ENCODE measurements around the gene HBE1.
"Not testable (repeated sequence)": the region's sequence is repeated elsewhere in the genome, so short reads cannot be mapped to it uniquely, and the experiment has no call there.

The HBE1 gene

DNA sequence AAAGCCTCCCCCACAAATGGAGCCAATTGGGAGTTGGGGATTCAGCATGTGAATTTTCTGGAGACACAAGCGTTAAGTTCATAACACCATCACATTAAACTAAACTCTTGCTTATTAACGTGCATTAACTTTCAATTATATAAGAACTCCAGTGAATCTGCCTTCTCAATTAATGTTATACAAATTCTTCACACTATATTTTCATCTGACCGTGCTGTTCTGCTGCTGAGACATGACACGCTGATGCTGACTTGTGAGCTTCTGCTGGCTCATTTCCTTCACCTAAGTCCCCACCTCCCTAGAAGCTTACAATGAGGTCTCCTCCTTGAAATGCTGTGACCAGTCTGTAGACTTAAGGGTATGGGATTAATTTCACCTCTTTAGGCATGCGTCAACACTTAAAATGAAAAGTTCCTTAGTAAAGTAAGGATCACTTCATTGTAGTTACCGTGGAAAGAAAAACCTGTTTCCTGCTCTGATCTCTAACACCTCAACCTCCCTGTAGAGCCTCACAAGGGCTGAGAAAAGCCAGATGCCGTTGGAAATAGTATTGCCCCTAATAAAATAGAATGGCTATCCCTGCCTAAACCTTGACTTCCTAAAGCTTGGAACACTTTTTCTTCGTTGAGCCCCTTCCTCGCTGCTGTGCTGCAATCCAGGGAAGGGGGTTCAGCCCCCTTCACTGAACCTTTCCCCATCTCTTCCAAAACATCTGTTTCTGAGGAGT is 17.4 kb downstream of the HBE1 start:
- no peak for DNase-seq

DNA sequence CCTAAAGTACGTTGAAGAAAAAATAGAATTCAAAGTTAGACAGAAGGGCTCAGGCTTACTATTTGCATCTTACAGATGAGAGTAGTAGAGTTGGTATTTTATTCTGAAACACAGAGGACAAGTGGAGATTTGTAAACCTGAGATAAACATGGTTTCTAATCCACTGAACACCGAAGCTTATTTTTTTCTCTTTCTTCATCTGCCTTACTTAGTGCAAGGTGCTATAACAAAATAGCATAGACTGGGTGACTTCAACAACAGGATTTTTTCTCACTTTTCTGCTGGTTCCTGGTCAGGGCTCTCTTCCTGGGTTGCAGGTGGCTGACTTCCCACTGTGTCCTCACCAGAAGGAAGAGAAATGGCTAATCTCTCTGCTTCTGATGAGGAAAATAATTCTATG is 18.0 kb downstream of the HBE1 start:
- DNase-seq: no peak

DNA sequence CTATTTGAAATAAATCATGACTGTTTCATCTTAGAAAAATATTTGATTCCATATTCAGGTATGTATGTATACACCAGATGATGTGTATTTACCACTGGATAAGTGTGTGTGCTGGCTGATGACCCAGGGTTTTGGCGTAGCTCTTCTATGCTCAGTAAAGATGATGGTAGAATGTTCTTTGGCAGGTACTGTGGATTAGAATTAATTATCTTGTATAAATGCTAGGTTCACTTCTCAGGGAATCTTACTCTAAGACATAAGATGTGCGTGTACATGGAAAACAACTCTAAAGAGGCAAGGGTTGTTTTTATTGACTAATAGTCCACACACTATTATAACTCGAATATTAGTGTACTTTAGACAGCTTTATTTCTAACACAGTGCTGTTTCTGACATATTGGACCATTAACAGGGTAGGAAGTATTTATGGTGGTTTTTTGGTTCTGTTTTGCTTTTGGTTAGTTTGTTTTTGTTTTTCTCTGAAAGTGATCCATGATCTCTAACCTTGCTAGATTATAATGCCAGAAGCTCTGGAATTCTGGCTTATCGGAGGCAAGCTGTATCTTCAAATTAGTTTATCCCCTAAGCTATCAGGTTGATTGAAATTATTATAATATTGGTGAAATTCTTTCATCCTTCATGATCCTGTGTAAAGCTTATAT is 19.1 kb downstream of the HBE1 start:
- DNase-seq: no peak

DNA sequence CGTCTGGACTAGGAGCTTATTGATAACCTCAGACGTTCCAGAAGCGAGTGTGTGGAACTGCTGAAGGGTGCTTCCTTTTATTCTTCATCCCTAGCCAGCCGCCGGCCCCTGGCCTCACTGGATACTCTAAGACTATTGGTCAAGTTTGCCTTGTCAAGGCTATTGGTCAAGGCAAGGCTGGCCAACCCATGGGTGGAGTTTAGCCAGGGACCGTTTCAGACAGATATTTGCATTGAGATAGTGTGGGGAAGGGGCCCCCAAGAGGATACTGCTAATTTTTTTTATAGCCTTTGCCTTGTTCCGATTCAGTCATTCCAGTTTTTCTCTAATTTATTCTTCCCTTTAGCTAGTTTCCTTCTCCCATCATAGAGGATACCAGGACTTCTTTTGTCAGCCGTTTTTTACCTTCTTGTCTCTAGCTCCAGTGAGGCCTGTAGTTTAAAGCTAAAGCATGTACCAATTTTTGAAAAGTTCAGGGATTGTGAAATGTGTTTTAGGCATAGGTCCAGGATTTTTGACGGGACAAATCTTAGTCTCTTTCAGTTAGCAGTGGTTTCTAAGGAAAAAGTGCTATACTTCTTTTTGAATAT is 19.8 kb downstream of the HBE1 start, which contains the start of gene HBG1:
Gene HBG1 (minus strand): TSS at position 51 of the 590 bp plus-strand sequence. CDS start 53 bp downstream, outside the sequence.
- DNase-seq: not testable (repeated sequence)

DNA sequence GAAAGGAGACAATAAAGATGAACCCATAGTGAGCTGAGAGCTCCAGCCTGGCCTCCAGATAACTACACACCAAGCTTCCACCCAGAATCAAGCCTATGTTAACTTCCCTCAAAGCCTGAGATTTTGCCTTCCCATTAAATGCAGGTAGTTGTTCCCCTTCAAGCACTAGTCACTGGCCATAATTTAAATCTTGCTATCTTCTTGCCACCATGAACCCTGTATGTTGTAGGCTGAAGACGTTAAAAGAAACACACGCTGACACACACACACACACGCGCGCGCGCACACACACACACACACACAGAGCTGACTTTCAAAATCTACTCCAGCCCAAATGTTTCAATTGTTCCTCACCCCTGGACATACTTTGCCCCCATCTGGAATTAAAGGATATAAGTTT is 21.2 kb downstream of the HBE1 start:
- not testable (repeated sequence) for DNase-seq

DNA sequence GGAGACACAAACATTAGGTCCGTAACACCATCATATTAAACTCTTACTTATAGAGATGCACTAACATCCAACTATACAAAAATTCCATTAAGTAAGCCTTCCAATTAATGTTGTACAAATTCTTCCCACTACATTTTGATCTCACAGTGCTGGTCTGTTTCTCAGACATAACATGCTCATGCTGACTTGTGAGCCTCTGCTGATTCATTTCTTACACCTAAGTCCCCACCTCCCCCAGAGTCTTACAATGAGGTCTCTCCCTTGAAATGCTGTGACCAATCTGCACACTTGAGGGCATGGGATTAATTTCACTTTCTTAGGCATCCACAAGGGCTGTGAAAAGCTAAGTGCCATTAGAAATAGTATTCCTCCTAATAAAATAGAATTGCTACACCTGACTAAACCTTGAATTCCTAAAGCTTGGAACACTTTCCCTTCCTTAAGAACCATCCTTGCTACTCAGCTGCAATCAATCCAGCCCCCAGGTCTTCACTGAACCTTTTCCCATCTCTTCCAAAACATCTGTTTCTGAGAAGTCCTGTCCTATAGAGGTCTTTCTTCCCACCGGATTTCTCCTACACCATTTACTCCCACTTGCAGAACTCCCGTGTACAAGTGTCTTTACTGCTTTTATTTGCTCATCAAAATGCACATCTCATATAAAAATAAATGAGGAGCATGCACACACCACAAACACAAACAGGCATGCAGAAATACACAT is 22.1 kb downstream of the HBE1 start:
- no peak for DNase-seq

DNA sequence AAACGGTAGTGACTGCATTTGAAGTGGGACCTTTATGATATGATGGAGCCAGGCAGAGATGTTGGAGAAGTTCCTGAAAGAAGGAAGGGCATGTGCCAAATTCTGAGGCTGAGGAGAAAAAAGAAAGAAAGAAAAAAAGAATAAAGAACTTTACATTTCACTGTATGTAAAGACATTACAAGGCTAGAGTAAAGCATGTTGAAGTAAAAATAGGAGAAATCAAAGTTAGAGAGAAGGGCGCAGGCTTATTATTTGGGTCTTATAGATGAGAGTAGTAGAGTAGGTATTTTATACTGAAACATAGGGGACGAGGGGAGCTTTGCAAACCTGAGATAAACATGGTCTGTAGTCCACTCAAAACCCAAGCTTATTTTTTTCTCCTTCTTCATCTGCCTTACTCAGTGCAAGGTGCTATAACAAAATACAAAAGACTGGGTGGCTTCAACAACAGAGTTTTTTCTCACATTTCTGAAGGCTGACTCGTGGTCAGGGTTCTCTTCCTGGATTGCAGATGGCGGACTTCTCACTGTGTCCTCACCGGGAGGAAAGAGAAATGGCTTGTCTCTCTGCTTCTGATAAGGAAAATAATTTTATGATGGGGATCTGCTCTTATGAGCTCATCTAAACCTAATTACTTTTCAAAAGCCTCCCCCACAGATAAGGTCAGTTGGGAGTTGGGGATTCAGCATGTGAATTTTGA is 22.8 kb downstream of the HBE1 start:
- DNase-seq: no peak

DNA sequence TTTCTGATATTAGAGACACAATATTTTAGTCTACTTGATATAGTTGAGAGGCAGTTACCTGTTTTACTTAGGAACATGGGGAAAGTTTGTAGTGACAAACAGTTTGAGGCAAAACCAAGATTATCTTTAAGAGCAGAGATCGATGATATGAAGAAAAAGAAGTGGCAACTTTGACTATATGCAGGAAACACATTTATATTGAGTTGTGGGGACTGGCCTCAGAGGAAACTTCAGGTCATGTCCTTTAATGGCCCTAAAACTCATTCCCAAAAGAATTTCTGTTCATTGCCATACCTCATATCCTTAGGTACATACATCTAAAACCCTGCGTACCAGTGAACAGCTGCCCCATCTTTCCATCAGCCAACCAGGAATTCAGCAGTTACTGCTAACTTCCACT is 24.6 kb downstream of the HBE1 start:
- DNase-seq: no peak

DNA sequence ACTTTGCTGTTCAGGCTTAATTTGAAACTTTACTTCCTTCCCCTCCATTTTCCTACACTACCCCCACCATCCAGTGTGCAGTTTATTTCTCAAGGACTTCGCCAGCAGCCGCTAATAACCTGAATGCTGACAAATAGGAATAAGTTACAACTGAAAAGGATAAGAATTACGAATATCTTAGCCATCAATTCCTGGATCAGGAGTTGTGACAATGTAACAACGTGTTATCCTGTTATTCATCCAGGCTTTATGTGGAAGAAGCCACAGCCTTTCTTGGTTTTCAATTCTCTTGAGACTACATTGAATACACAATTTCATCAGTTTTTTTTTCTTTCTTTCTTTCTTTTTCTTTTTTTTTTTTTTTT is 25.9 kb downstream of the HBE1 start:
- no peak for DNase-seq

DNA sequence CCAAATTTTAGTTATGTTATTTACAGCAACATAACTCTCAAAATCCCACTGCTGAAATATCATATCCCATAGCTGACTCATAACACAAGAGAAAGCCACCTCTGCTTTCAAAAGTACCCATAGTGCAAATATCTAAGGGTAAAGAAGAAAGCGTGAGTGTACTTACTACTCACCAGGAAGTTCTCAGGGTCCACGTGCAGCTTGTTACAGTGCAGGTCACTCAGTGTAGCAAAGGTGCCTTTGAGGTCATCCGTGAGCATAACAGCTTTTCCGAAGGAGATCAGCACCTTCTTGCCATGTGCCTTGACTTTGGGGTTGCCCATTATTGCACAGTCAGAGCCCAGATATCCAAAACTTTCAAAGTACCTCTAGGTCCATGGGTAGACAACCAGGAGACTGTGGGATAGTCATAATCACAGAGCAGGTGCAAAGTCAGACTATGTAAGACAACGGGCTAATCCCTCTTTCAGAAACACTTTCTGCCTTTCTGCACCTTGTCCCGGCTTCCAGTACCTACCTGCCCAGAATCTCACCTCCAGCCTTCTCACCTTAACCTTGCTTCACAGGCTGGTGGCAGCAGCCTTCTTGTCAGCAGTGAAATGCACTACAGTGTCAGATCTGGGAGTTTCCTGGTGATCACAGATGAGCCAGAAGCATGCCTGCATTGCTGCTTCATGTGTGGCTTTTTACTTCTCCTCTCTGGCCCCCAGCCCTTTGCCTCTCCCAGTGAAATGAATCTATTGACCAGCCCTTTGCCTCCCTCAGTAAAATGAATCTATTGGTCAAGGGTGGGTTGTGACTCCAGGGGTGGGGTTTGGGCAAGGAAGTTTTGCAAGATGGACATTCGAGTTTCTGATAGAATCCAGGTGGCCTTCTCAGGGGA is 26.6 kb downstream of the HBE1 start:
- DNase-seq: no peak

DNA sequence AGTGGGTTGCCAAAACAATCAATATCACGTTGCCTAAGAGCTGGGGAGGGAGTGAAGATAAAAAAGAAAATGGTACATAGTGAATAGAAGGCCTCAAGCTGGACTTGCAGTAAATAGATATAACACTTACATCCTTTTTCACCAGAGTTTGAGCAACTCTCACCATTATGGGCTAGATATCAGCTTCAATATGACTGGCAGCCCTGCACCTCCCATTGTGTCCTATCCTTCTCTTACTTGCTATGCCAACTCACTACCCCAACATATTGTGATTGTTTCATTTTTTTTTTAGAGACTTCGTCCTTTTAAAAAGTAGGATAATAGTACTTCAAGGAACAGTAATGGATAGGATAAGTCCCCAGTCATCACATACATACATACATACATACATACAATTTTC is 27.5 kb downstream of the HBE1 start:
- no peak for DNase-seq

DNA sequence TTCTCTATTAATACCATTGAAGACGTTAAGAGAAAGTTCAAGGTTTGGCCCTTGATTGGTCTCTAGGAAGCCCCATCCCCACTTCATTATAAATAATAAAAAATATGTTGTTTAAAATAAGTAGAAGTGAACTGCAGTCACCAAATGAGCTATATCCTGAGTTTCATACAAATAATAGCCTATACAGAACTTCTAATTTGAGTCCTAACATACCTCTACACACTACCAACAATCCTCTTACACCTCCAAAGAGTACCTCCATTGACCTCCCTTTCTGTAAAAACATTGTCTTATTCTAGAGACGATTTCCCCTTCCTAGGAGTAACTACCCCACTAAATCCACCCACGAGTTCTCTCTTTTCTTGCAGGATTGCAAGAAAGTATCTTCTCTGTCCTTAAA is 28.3 kb downstream of the HBE1 start:
- no peak for DNase-seq

DNA sequence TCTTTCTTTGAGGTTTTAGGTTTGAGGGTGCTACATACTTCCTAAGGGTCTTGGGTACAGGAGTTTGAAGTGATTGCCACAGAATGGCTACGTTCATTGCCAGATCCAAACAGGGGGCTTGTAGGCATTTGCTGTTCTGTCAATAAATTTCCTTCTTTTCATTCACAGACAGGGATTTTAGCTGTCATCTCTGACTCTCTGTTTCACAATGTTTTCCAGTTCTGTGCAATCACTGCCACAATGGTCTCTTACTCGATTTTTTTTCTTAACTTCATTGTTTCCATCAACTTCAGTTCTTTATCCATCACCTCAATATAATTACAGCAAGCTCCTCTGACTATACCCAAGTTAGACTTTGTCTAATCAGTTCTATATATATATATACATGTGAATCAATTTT is 29.3 kb downstream of the HBE1 start:
- DNase-seq: no peak

DNA sequence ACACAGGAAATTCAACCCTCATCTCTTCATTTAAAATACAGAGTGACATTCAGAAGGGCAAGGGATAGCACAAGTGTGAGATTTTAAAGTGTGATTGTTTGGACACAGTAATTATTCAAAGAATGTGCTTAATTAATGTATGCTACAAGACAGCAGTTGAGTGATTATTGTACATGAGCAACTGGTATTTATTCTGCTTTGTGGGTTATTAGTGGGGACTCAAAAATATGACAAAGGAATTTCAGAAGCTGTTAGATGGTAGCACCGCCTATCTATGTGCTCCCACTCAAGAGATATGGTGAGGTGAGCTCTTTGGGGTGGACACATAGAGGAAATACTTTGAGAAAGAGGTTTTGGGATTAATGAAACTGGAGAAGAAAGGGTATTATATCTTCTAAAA is 29.7 kb downstream of the HBE1 start:
- DNase-seq: no peak

DNA sequence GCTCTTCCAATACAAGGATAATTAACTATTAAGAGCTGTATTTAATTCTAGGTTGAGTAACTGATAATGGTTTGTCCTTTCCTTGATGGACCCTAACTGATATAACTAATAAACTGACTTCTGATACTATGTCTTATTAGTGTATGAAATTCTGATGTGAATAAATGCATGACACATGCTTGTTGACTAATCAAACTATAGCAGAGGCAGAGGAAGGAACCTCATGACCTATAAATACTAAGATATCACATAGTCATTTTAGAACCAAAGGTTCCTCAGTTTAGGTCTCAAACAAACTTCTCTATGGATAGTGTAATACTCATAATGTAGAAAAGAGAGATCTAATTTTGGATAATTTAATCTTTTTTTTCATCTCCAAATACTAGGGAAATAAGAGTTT is 30.7 kb downstream of the HBE1 start:
- DNase-seq: no peak

DNA sequence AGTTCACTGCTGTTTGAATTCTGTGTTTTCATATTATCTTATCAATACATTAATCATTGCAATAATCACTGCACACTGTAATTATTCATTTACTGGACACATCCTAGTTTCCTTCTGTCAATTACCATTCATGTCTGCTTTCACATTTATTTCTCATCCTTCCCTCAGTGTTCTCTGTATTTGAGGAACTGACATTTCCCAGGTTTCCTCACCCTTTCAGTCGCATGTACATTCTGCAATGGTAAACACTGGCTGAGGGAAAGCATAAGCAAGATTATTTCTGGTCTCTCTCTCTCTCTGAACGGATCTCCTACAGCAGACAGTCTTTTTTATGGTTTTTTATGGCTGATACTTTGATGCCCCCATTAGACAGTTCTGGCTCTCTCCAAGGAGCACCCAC is 31.3 kb downstream of the HBE1 start:
- DNase-seq: no peak

DNA sequence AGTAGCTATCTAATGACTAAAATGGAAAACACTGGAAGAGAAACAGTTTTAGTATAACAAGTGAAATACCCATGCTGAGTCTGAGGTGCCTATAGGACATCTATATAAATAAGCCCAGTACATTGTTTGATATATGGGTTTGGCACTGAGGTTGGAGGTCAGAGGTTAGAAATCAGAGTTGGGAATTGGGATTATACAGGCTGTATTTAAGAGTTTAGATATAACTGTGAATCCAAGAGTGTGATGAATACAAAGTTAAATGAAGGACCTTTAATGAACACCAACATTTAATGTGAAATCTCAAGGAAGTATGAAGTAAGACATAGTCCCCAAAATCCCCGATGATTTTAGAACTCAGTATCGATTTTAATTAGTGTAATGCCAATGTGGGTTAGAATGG is 32.3 kb downstream of the HBE1 start:
- no peak for DNase-seq

DNA sequence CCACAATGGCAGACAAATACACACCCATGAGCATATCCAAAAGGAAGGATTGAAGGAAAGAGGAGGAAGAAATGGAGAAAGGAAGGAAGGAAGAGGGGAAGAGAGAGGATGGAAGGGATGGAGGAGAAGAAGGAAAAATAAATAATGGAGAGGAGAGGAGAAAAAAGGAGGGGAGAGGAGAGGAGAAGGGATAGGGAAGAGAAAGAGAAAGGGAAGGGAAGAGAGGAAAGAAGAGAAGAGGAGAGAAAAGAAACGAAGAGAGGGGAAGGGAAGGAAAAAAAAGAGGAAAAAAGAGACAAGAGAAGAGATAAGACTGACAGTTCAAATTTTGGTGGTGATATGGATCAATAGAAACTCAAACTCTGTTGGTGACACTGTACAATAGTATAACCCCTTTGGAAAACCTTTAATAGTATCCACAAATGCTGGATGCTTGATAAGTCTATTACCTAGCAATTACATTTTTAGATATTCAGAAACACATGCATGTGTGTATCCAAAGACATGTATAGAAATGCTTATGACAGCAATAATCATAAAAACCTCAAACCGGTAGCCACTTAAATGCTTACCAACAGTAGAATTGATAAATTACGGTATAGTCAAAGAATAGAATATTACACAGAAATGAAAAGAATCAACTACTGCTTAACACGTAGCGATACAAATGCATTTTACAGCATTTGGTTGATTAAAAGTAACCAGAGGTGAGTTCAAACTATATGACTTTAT is 34.2 kb downstream of the HBE1 start:
- no peak for DNase-seq

DNA sequence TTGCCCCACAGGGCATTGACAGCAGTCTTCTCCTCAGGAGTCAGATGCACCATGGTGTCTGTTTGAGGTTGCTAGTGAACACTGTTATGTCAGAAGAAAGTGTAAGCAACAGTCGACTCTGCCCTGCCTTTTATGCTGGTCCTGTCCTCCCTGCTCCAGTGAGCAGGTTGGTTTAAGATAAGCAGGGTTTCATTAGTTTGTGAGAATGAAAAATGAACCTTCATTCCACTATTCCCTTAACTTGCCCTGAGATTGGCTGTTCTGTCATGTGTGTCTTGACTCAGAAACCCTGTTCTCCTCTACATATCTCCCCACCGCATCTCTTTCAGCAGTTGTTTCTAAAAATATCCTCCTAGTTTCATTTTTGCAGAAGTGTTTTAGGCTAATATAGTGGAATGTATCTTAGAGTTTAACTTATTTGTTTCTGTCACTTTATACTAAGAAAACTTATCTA is 35.3 kb downstream of the HBE1 start, which contains the start of gene HBD:
Gene HBD (minus strand): TSS at position 103 of the 454 bp plus-strand sequence. CDS start 50 bp downstream, at position 53.
- DNase-seq: no peak

DNA sequence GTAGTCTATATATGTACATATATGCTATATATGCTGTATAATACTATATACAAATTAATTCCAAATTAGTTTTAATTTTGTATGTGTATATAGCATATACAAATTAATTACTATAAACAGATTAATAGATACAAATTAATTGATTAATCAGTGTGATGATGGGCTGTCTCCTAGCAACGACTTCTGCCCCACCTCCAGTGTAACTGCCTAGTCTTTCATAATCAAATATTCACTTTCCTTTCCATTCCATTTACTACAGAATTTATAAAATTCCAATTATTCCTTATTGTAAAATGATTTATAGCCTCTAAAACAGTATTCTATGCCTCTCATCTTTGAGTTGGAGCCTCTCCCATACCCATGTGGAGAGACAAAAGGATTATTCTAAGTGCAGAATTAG is 36.4 kb downstream of the HBE1 start:
- no peak for DNase-seq

DNA sequence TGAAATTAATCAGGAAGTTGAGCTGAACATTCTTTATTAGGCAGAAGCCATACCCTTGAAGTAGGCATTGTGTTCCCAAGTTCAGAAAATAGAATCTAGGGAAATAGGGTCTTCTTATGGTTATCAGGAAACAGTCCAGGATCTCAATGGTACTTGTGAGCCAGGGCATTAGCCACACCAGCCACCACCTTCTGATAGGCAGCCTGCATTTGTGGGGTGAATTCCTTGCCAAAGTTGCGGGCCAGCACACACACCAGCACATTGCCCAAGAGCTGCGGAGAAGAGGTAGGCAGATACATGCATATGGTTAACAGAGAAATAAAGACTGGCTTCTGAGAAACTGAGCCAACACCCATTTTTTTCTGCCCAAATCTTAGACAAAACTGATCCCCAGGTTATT is 36.9 kb downstream of the HBE1 start:
- no peak for DNase-seq

All from NCI-H446 treated with DMSO at 0.1 percent for 48 hours (cell line).